GM03348 (cell line): ENCODE results near the gene CNTN4.

Experiments
- DNase-seq: peaks from one replicate; pipeline ENCODE4 v3.0.0; 2012; ENCODE audit warnings: low spot score

Gene CNTN4

DNA sequence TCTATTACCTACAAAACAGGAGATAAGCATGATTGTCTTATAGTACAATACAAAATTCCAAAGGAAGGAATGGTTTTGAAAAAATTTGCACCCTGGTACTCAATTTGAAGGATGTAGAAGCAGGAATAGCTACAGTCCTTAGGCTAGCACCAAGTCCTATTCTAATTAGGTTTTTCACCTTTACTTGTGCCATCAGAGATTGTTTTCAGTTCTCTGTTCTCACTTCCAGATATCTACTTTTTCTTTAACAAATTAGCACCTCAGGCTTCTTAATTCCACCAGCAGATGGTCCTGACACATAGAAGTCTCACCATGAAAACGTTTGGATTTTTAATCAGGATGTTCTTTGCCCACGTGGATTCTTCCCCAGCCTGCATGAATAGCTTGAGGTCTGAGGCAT, 967.7 kb downstream of the CNTN4 start:
- DNase-seq, result no peak

DNA sequence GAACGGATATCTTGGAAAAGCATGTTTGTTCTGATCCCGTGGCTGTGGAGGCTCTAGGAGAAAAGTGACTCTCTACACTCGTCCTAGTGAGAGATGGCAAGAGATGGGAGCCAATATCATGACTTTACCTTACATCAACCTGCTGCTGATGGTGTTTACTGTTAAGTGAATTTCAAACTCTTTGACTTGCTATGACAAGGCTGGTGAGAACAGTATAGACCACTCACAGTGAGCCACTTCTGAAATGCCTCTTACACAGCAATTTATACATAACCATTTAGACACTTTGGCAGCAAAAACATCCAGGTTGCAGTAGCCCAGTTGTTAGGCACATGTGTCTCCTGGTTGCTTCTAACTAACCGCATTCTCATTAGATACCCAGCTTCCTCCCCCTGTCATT, 968.2 kb downstream of the CNTN4 start:
- no peak for DNase-seq

DNA sequence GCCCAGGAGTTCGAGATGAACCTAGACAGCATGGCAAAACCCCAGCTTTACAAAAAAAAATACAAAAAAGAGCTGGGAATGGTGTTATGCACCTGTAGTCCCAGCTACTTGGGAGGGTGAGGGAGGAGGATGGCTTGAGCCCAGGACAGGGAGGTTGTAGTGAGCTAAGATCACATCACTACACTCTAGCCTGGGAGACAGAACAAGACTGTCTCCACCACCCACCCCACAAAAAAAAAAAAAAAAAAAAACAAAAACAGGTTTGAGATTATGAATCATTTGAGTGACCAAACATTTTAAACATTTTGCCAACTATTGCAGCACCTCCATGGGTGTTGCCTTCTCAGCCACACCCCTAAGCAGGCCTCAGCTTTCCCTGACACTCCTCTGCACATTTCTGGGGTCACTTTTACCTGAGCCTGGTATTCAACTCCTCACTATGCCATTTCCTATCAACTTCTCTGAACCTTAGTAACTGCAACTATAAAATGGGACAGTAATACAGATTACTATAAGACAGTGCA, 969.8 kb downstream of the CNTN4 start:
- no peak for DNase-seq

DNA sequence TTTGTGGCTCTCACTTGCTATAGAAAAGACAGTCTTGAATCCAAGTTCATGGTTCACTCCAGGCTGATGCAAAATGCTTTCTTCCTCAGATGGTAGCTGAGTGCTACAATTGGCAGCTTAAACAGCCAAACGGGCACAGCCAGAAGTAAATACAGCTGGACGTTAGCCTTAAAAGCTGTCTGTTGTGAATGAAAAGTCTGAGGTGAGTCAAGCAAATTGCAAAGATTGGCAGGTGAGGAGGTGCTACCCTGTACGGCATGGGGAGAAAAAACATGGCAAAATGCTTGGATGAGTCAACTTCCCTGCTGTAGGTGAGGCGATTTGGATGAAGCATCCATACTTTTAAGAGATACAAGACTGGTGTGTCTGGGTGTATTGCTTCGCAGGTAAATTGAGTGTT, 971.1 kb downstream of the CNTN4 start:
- DNase-seq, result no peak

DNA sequence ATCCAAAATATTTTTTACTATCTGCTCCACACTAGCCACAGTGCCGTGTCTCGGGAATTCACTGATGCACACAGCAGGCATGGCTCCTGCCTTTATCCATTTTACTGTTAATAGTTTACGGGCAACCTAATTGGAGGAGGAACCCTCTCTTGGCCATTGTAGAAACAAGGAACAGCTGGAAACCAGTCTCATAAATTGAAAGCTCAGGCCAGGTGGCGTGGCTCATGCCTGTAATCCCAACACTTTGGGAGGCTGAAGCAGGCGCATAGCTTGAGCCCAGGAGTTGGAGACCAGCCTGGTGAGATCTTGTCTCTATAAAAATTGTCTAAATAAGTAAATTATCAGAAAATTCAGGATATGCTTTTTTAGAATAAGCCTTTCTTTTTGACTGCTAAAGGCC, 972.5 kb downstream of the CNTN4 start:
- DNase-seq, result no peak

DNA sequence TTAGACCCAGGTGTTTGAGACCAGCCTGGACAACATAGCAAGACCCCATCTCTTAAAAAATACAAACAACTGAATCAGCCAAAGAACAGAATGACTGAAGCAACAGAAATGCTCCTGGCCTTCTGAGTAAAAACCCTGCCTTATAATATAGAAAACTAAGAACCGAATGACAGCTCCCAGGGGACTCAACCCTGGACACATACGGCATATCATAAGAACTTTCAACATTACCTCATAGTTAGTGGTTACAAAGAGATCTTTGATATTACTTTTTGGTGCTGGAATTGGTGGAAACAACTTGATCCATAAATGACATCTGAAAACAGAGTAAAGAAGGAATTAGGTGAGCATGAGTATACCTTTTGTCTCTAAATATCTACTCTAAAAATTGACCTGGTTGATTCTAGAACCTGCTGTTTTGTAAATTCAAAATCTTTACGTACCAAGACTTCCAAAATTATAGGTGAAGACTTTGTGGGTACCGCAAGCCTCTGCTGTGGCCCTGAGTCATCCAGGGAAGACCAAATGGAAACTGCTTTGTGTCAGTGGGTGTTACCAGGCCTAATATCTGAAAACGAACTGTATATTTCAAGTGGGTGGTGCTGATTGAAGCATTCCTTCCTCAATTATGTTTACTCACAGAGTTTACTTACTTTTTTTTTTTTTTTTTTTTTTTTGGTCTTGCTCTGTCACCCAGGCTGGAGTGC, 976.0 kb downstream of the CNTN4 start:
- no peak for DNase-seq

DNA sequence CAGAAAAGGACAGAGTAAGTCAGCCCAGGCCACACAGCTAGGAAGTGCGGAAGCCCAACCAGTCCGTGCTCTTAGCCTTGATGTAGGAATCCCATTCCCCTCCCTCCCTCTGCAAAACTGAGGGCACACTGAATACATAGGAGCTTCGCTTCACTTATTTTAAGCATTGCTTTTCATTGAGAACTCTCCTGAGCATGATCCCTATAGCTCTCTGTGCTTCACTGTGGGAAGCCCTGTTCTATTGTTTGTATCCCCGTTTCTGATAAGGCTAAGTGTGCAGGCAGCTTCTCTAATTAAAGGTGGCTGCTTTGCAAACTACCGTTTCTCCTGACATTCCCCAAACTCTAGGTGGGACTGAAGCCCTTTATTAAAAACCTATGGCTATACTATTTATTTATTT, 981.6 kb downstream of the CNTN4 start:
- no peak for DNase-seq

DNA sequence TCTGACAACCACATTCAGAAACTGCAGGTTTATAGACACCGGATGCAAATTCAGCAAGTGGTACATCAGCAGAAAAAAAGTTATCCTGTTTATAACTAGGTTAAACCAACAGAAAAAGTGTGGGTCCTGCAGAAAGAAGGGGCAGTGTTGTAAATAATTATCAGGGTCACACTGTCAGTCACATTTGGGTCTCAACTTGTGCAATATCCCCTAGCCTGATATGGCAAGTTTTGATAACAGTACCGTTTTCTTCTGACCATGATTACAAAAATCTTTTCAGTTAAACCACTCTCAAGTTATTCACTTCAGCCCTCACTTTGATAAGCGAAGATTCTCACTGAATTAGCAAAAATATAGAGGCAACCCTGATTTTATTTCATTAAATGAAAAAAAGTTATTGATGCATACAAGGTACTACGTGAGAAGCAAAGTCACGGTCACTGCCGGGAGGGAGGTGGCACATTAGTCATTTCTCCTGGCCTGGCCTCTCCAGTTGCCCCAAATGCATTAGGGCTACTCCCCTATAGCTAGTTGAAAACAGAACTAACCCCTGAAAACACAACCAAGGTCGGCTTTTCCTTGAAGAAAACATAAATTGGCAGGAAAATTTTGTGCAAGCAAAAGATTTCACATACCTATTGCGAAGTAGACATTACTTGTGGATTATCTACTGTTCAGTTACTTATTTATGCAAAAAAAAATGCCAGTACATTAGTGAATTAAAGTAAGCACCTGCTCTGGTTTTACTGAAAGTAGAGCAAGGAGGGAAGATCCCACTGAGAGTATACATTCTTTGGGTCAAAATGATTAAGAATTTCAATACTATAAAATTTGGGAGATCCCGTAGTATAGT, 982.9 kb downstream of the CNTN4 start:
- DNase-seq, result no peak

DNA sequence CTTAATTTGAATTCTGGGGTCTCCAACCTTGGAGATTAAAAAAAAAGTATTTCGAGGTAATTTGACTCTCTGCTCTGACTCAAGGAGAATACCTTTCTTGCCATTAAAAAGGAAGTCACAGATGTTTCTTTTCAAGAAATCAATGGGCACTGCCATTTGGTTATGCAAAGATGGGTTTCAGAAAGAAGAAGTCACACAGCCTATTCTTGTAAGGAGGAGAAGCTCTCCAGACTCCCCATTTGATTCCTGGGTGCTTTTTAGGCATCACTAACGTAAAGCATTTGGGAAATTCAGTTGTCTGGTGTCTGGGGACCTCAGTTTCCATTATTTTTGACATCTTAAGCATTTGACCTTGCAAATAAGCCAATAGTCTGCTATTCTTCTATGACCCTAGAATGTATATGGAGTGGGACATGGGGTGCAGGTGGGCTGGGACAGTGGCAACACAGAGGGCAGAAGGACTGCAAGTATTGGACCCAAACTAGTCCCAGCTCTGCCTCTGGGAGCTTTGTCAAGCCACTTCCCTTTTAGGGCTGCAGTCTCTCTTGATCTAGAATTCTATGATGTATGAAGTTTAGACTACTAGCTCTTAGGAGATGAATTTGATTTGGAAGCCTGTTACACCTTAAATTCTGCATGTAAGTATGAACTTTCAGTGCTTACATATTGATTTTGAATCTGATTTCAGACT, 983.7 kb downstream of the CNTN4 start:
- DNase-seq, result no peak

DNA sequence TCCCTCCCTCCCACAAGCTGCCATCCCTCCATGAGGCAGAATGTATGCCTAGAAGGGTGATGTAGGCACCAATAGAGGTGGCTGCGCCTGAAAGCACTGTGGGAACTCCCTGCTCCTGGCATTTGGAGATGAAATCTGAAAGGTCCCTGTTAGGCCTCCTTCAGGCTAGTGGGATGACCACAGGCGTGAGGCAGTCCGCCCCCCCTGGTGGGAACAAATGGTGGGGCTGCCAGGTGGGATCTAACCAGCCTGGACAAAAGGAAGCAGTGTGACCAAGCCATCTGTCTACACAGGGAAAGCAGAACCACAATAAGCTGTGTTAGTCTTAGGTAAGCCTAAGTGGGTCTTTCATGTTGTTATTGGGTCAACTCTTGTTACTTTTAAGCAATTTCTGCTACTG, 986.2 kb downstream of the CNTN4 start:
- DNase-seq, result no peak

DNA sequence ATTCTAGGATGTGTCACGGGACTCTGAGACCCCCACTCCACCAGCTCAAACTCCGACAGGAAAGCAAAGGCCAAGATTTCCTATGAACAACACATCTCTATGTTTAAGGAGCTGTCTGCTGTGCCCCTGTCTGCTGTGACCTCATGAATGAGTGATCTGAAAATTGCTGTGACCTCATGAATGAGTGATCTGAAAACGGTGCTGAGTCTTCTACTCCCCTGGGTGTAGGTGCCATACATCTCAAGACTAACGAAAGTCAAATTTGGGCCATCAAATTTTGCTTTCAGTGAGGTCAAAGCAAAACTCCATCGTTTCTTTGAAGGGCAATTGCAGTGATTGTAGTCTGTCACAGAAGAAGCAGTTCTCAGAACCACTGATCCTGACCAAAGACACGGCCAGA, 987.1 kb downstream of the CNTN4 start:
- no peak for DNase-seq

DNA sequence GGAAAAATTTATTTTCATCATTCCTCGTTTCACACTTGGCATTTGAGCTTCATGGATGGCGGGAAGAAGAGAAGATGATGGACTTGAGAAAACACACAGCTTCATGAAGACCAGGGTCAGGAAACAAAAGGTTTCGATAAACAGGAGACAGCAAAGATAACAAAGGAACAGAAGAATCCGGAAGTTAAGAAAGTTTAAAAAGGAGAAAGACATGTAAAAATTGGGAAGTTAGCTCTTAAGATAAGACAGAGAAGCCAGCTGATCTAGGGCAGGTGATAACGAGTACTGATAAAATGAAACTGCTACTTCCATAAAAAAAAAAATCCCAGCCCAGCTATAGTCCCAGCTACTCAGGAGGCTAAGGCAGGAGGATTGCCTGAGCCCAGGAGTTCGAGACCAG, 987.6 kb downstream of the CNTN4 start:
- no peak for DNase-seq

DNA sequence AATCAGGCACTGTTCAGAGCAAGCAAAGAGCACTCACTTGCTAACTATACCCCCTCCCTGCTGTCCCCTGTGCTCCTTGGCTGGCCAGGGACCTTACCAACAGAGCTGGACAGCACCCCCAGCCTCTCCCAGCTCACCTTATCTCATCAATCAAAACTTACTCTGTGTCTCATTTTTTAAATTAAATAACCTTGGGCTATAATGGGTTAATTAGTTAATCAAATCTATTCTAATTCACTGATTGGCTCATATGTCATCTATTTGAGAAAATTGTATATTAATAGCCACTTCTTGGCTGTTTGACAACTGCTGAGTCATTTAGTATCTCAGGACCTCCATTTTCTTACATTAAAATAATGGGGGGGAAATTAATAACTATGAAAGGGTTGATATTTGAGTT, 988.6 kb downstream of the CNTN4 start:
- no peak for DNase-seq

DNA sequence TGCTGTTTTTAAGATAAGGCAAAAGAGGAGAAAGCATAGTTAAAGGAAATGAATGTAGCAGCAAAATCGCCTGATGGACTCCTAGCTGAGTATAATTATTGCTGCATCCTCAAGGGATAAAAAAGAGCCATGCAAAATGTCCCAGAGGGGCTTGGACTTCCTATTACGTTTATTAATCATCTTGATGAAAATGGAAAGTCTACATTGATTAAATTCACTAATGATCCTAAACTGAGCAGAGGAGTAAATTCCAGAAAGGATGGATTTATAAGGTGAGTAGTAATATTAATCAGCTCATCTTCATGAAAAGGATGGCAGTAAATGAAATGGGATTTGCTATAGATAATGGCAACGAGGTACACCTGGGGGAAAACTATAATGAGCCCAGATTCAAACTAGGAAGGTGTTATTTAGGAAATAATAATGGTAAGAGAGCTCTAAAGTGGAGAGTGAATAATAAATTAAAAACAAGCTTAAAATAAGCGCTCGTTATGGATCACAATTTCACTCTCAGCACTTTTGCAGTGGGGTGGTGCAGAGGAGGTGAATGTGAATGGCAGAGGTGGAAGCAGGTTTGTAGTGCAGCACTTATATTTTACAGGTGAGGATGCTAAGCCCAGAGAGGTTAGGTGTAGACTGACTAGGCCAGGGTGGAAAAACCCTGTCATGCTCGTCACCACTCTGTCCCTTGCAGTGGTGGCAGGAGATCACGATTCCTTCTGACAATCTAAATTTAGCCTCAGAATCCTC, 989.2 kb downstream of the CNTN4 start:
- DNase-seq, result no peak

DNA sequence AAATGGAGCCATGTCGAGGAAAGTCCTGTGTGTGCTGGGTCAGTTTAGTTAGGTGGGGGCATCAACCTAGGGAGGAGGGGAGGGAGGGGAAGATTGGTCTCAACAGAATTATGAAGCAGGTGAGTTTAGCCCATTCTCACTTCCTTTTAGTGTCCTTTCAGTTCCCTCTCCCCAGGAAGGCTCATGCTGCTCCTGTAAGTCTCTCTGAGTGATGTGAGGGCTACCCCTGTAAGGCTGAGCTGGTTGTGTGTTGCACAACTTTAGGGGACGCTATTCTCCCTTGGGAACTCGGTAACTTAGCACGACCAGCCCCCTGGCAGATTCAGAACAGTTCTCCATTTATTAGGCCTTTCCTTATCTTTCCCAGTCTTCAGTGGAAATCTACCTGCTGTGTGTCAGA, 990.4 kb downstream of the CNTN4 start:
- no peak for DNase-seq

DNA sequence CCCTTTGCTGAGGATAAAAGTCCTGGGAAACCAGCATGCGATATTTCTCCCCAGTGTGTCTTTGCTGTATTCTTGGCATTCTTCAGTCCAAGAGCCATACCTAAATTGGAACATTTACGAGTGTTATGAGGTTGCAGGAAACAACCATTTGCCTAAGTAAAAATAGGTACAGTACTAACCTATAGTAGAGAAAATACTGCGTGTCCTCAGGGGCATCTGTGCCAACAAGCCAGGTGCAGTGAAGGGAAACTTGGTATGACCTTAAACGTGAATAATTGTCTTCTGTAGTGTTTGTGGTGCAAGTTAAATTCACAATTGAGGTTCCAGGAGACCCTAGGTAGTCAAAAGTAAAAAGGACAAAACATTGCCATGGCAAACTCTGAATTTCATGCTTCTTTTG, 999.3 kb downstream of the CNTN4 start:
- no peak for DNase-seq

DNA sequence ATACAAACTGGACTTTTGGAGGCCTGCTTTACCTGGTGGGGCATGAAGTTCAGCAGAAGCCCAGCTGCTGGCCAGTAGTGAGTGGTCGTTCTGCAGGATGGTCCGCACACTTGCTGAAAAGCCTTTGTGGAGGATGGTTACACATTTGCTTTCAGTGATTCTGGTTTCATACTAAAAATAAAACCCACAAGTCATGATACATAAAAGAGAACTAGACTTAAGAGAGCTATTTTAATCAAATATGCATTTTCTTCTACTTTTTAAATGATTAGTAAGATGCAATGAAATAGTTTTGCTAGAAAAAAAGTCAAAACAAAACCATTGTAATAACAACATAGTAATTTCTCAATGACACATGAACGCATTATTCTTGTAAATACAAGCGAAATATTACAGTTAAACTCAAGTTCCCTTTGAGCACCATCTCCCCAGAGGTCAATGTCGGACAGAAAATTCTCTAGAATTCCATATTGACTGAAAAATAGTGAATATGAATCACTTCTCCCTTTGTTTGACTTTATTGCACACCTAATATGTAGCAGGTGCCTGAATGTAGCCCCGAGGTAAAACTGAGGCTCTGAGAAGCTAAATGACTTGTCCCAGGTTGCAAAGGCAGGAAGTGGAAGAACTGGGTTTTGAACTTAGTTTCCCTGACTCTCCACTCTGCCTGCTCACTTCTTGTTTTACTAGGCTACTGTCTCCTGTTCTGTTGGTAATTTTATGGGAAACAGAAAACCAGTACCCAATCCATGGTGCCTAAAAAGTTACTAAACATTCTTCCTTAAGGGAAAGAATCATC, 1003.2 kb downstream of the CNTN4 start:
- no peak for DNase-seq

DNA sequence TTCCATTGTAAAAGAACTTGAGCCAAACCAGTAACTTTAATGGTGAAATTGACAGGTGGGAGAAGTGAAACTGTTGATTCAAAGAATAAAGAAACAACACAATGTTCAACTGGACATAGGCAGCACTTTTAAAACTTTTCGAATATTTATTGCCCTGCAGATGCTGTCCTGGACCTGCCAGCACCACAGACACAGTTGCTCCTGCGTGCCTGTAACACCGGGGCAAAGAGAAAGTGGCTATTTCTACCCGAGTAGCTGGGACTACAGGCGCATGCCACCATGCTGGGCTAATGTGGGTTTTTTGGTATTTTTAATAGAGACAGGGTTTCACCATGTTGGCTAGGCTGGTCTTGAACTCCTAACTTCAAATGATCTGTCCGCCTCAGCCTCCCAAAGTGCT, 1004.1 kb downstream of the CNTN4 start:
- no peak for DNase-seq

DNA sequence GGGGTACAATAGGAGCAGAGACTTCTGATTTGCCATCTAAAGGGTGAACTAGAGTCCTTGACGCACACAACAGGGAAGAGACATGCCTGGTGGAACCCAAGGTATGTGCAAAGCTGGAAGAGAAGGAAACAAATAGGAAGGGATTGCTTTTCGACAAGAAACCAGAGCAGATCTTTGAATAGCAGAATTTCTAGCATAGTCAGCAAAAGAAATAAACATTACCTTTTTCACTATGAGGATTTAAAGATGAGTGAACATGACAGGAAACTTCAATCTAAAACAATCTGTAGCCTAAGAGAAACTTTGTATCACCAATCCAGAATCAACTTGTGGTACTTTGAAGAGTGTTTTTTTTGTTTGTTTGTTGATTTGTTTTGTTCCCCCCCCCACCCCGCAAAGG, 1006.6 kb downstream of the CNTN4 start:
- no peak for DNase-seq

DNA sequence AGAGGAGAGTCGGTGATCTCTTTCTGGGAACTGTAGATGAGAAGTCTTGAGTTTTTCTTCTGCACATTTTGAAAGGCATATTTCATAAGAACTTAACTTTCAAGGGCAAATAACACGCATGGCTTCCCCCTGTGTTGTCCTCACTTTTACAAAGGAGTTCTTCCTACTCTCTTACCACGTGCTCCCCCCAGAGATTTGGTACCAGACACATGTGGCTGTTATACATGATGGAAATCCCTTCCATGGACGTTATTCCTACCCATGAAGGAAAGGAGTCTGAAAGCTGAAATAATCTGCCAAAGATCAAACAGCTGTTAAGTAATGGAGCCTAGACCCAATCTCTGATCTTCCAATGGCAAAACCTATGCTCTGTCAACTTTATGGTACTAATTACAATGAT, 1007.1 kb downstream of the CNTN4 start:
- DNase-seq, result no peak

DNA sequence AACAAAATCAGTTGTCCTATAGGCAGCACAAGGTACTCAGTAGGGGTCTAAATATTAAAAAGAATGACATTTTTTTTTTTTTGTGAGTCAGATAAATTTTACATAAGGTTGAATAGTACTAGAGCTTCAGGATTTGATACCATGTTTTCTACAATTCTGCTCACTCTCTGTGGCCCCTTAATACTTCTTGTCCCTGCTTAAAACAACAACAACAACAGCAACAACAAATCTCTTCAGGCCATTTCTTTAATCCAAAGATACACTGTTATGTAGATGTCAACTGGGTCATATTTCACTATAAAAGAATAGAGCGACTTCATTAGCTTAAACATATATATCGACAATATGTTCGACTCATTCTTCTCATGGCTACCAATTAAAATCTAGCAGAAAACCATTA, 1008.5 kb downstream of the CNTN4 start:
- no peak for DNase-seq
